Astrocyte (in vitro differentiated cells and primary cell): ENCODE results near the gene OR8B2.
"Not testable (repeated sequence)": the region's sequence is repeated elsewhere in the genome, so short reads cannot be mapped to it uniquely, and the experiment has no call there.

Experiments
- CTCF ChIP-seq: IDR thresholded peaks from 2 replicates; pipeline ENCODE4 v1.5.1; 2011; ENCODE audit warnings: low read depth, mild to moderate bottlenecking, inconsistent platforms, low read length, moderate library complexity; ENCODE audit not compliant: insufficient read depth
- EZH2 ChIP-seq: IDR thresholded peaks from 2 replicates; pipeline ENCODE4 v1.6.1; 2012; ENCODE audit warnings: mild to moderate bottlenecking, low read length, inconsistent platforms; ENCODE audit not compliant: insufficient read depth

DNA sequence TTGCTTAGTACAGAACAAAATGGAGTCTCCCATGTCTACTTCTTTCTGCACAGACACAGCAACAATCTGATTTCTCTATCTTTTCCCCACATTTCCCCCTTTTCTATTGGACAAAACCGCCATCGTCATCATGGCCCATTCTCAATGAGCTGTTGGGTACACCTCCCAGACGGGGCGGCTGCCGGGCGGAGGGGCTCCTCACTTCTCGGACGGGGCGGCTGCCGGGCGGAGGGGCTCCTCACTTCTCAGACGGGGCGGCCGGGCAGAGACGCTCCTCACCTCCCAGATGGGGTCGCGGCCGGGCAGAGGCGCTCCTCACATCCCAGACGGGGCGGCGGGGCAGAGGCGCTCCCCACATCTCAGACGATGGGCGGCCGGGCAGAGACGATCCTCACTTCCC lies 18.9 kb upstream of the OR8B2 start:
- not testable (repeated sequence) for TF ChIP-seq CTCF, EZH2
